ENCODE measurements around the gene SH3RF1.

SH3RF1 gene

DNA sequence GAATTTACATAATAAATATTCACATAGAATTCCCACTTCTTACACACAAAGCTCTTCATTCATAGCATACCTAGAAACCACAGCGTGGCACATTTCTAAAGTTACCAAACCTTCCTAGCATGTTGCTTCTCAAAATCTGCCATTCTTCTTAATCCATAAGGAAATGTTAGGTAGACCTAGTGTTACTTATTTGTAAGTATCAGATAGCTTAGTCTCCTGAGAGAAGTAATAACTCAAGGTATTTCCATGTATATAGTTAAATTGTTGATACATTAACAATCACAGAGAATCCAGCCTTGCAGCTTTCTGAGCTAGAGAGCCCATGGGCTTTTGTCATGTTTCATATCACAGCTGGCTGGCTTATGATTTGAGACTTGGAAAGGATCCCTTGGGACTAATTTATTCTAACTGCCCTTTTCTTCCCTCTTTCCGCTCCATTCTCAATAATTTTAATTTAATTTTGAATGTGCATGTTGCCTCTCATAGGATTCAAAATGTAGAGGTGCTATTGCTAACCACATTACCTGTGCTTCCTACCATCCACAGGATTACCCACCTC is 17.6 kb downstream of the SH3RF1 start:
- TF ChIP-seq, protein P1, sequence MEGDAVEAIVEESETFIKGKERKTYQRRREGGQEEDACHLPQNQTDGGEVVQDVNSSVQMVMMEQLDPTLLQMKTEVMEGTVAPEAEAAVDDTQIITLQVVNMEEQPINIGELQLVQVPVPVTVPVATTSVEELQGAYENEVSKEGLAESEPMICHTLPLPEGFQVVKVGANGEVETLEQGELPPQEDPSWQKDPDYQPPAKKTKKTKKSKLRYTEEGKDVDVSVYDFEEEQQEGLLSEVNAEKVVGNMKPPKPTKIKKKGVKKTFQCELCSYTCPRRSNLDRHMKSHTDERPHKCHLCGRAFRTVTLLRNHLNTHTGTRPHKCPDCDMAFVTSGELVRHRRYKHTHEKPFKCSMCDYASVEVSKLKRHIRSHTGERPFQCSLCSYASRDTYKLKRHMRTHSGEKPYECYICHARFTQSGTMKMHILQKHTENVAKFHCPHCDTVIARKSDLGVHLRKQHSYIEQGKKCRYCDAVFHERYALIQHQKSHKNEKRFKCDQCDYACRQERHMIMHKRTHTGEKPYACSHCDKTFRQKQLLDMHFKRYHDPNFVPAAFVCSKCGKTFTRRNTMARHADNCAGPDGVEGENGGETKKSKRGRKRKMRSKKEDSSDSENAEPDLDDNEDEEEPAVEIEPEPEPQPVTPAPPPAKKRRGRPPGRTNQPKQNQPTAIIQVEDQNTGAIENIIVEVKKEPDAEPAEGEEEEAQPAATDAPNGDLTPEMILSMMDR (IDR thresholded peaks at IDR 0.05; ENCODE audit: low read depth, low read length, missing control alignments), result no peak
- H3K4me3 ChIP-seq (ENCODE audit: low read depth, low read length), result no peak overlapping the region
- in situ Hi-C loops (cut with HindIII; ENCODE audit: low sequenced_read_pairs), result no loop called here
- no peak for DNase-seq (ENCODE audit: low read depth)

DNA sequence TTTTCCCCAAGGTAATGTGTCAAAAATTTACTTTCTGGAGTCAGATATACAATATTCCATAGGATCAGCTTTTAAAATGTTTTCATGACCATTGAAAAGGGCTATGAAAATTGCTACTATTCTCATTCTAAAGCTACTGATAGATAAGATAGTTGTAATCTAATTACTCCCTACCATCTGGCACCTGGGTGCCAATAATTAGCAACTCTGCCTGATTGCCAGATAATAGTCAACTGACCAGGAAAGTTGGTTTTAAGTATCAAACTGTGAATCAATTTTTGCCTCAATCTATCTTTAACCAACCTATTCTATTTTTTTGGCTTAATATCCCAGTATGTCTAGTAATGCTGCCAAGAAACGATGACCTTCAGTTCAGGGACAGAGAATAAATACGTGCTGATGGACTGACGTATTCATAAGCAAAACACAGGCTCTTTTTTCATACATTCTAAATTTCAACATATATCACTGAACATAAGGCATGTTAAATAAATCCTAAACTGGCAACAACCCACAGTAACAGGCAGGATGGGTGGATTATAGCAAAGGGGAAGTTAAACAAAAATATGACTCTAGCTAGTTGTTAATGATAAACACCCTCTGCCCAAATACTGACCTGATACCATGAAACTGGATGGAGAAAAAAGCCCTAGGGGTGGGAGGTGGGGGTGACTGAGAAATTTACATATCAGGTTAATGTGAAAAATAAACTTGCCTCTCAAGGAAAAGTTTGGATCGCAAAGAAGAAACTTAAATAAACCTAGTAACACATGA is 18.2 kb downstream of the SH3RF1 start:
- DNase-seq (ENCODE audit: low read depth), result no peak
- TF ChIP-seq, protein P1 (IDR thresholded peaks at IDR 0.05; ENCODE audit: low read depth, low read length, missing control alignments), result no peak
- in situ Hi-C loops (cut with HindIII; ENCODE audit: low sequenced_read_pairs), result no loop called here
- no peak overlapping the region for H3K4me3 ChIP-seq (ENCODE audit: low read depth, low read length)

DNA sequence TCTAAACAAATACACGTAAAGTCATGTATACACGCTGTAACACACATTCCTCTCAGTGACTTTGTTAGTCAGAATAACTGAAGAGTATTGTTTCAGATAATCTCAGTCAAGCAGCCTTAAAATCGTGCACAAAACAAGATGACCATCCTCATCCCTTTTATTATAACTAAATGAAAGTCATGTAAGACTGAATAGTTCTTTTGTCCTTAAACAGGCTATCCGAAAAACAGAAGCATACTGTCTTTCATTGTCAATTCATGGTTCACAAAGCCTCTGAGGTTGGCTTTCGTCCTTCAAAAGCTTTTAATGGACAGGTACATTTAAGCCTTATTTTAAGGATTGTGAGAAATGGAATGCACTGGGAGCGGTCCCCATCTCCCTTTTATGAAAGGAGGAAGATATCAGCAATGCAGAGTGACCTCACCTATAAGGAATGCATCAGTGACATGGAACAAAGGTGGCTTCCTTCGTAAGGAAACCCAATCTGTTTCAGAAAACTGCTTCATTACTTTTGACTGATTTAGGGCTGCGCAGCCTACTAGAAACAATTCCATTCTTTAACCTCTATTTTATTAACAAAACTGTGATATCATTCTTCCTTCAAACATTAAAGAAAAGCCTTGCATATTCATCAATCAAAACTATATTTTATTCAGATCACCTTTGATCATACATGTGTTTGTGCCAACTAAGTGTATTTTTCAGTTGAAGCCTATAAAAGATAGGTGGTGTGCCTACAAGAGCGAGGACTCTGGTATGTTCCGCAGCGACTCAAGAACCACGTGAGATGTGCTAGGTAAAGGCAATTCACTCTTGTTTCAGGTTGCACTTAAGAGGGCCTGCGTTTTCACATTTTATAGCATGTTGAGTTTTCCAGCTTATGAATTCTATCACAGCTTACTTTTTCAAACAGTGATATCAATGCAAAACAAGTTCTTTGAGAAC is 19.2 kb downstream of the SH3RF1 start:
- H3K4me3 ChIP-seq (ENCODE audit: low read depth, low read length), result no peak overlapping the region
- TF ChIP-seq, protein P1 (IDR thresholded peaks at IDR 0.05; ENCODE audit: low read depth, low read length, missing control alignments), result no peak
- in situ Hi-C loops (cut with HindIII; ENCODE audit: low sequenced_read_pairs), result no loop called here
- no peak for DNase-seq (ENCODE audit: low read depth)

DNA sequence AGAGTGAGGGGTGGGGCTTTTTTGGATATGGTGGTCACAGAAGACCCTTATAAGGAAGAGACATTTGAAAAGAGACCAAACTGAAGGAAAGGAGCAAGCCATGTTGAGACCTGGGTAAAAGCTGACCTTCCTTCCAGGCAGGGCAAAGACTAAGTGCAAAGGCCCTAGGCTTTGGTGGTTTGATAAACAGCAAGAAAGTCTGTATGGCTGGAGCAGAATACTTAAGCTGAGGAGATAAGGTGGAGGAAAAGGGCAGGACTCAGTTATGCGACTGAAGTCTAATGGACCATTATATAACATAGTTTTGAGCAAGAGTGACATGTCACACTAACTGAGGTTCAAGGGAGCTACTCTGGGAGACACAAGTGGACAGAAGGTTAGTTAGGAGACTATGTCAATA is 20.0 kb downstream of the SH3RF1 start:
- in situ Hi-C loops (cut with HindIII; ENCODE audit: low sequenced_read_pairs), result no loop called here
- TF ChIP-seq, protein P1 (IDR thresholded peaks at IDR 0.05; ENCODE audit: low read depth, low read length, missing control alignments), result no peak
- H3K4me3 ChIP-seq (ENCODE audit: low read depth, low read length), result no peak overlapping the region
- no peak for DNase-seq (ENCODE audit: low read depth)

DNA sequence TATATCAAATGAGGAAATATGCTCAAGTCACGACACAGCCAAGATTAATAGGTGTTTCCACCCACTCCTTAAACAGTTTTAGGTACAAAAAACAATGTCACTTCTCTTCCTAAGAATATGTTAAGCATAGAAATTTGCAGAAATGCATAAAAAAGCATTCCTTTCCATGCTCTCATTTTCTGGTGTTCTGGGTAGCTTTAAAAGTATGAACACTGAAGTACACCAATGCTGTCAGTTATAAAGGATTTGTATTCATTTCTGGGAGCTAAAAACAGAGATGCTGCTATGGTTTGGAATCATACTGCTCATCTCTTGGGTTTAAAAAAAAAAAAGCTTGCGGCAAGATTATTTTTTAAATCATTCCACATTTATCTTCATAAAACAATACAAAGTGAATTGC is 20.8 kb downstream of the SH3RF1 start:
- TF ChIP-seq, protein P1 (IDR thresholded peaks at IDR 0.05; ENCODE audit: low read depth, low read length, missing control alignments), result no peak
- DNase-seq (ENCODE audit: low read depth), result no peak
- in situ Hi-C loops (cut with HindIII; ENCODE audit: low sequenced_read_pairs), result no loop called here
- no peak overlapping the region for H3K4me3 ChIP-seq (ENCODE audit: low read depth, low read length)

DNA sequence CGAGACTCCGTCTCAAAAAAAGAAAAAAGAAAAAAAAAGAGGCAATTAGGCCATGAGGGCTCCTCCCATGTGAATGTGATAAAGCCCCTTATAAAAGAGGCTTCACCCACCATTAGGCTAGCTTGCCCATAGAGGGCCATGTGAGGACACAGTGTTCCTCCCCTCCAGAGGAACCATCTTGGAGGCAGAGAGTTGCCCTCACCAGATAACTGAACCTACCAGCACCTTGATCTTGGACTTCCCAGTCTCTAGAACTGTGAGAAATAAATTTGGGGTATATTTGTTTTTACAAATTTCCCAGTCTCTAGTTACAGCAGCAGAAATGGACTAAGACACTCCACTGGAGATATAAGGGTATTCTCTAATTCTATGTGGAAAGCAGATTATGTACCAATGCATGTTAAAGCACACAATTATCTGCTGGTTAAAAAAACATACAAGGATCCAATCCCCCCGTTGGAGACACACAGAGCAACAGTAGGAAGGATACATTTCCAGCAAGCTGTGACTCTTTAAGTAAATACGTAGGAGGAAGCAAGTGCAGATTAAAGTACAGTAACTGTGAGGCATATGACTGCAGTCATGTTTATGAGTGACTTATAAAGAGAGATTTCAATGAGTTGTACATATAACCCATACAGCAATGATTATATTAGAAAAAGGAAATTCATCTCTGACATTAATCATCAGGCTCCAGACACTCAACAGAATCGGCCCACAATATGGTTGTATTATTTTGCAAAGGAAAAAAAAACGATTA is 21.4 kb downstream of the SH3RF1 start:
- no peak overlapping the region for H3K4me3 ChIP-seq (ENCODE audit: low read depth, low read length)
- DNase-seq (ENCODE audit: low read depth), result no peak
- in situ Hi-C loops (cut with HindIII; ENCODE audit: low sequenced_read_pairs), result no loop called here
- TF ChIP-seq, protein P1 (IDR thresholded peaks at IDR 0.05; ENCODE audit: low read depth, low read length, missing control alignments), result no peak
